ENCODE results near the gene IL18BP. TPM values are rescaled to one million over a fixed set of nuclear protein-coding genes. Genes with fewer than 3 reads are reported as not detected.
A peak's percentile ranks its signal among the peaks of the same experiment; 100 is the strongest.

IL18BP gene
- total RNA-seq, 5 donors from 2014 or later (not counting 1 experiment from before 2014, with no cell fraction given), result 18.4 to 29.2 (median 22.4) TPM

- ChIA-PET POLR2A (interaction anchor here (0.6 to 0.8 kb wide), 4 partner anchors 16 to 58 kb away, joined by 3 to 4 read pairs (median 3); no protein-coding TSS in a partner anchor), CTCF (interaction anchor here (0.6 to 1.1 kb wide), 4 partner anchors 12 to 106 kb away, joined by 3 to 5 read pairs (median 4); no protein-coding TSS in a partner anchor)
- H3K4me1 ChIP-seq (ENCODE audit: control insufficient read depth in 1 of 2, extremely low read depth in 1 of 2, insufficient read depth in 2 of 2, low read length in 2 of 2), result peaks cover 43 to 61% of the 10 kb centered on the region in 2 experiments
- no peak overlapping the region for H3K27ac Mint-ChIP-seq
- H3K36me3 Mint-ChIP-seq, result peaks cover 17% of the 10 kb centered on the region
- H3K27me3 ChIP-seq (replicated peaks in 1 of 2; ENCODE audit: control insufficient read depth in 2 of 2, extremely low read depth in 1 of 2, insufficient read depth in 2 of 2, low read length in 1 of 2), result no peaks in the 10 kb centered on the region
- H3K4me3 Mint-ChIP-seq, result no peak overlapping the region
- no peaks in the 10 kb centered on the region for H3K9me3 Mint-ChIP-seq
- DNase-seq, result no peak
- H3K4me1 Mint-ChIP-seq, result peaks cover 44 to 47% (median 46%) of the 10 kb centered on the region in 3 donors
- peak overlapping the region in 1 of 2 donors; percentile 35 for H3K4me3 ChIP-seq (ENCODE audit: control insufficient read depth in 1 of 2, extremely low read depth in 1 of 2, low read length in 1 of 2)
- no peak for ATAC-seq (replicated peaks in 1 of 4)
- peaks cover 3 to 23% of the 10 kb centered on the region in 2 donors for H3K36me3 ChIP-seq (ENCODE audit: control insufficient read depth in 2 of 2, extremely low read depth in 1 of 2, insufficient read depth in 1 of 2, low read length in 1 of 2)
- no peaks in the 10 kb centered on the region for H3K9me3 ChIP-seq
- 61% methylated on average over 4 of the region's 4 CpGs for WGBS (ENCODE audit: insufficient coverage)
- H3K27me3 Mint-ChIP-seq, result no peaks in the 10 kb centered on the region
- peak overlapping the region; percentile 92 for H3K27ac ChIP-seq (ENCODE audit: low read length)
Measured at GRCh38 chr11:72037554-72038311, 39.0 kb downstream of the IL18BP start.

DNA sequence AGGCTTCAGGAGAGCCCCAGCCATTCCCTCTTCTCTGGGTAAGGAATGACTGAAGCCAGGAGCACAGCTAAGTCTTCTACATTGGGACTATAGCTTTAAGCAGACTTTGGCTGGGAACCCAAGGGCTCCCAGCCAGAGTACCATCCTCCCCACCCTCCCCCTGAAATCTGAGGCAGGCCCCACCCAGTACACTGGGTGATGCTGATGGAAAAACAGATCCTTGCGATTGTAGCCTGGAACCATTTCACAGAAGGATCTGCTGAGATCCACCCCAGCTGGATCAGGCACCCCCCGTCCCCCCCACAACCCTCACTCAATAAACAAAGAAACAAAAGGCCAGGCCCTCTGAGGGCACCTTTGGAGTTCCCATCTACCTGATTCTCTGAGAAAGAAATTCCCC lies 39.8 kb downstream of the IL18BP start:
- H3K27me3 ChIP-seq (replicated peaks in 1 of 2; ENCODE audit: control insufficient read depth in 2 of 2, extremely low read depth in 1 of 2, insufficient read depth in 2 of 2, low read length in 1 of 2), result no peaks in the 10 kb centered on the region
- peaks cover 3 to 21% of the 10 kb centered on the region in 2 donors for H3K36me3 ChIP-seq (ENCODE audit: control insufficient read depth in 2 of 2, extremely low read depth in 1 of 2, insufficient read depth in 1 of 2, low read length in 1 of 2)
- 63% methylated on average over 2 of the region's 2 CpGs for WGBS (ENCODE audit: insufficient coverage)
- no peaks in the 10 kb centered on the region for H3K9me3 ChIP-seq
- ATAC-seq (replicated peaks in 1 of 4) (no peak), DNase-seq (no peak)
- ChIA-PET CTCF (interaction anchor here (0.6 to 3.1 kb wide), 7 partner anchors 13 to 105 kb away, joined by 3 to 28 read pairs (median 5); no protein-coding TSS in a partner anchor), POLR2A (interaction anchor here (0.5 to 0.7 kb wide), 5 partner anchors 15 to 252 kb away, joined by 3 to 12 read pairs (median 4); no protein-coding TSS in a partner anchor)
- Mint-ChIP-seq H3K27ac (no peak overlapping the region), H3K36me3 (peaks cover 14% of the 10 kb centered on the region), H3K27me3 (no peaks in the 10 kb centered on the region), H3K4me1 (peaks cover 45 to 48% (median 47%) of the 10 kb centered on the region in 3 donors), H3K9me3 (no peaks in the 10 kb centered on the region), H3K4me3 (no peak overlapping the region)
- peaks cover 49 to 63% of the 10 kb centered on the region in 2 experiments for H3K4me1 ChIP-seq (ENCODE audit: control insufficient read depth in 1 of 2, extremely low read depth in 1 of 2, insufficient read depth in 2 of 2, low read length in 2 of 2)
- peak overlapping the region; percentile 92 for H3K27ac ChIP-seq (ENCODE audit: low read length)
- peak overlapping the region; percentile 78 to 81 for H3K4me3 ChIP-seq (ENCODE audit: control insufficient read depth in 1 of 2, extremely low read depth in 1 of 2, low read length in 1 of 2)

GRCh38 chr11:72039031-72039855 lies 40.5 kb downstream of the IL18BP start:
- POLR2A ChIA-PET, result interaction anchor here (0.5 to 0.9 kb wide), 4 partner anchors 8 to 876 kb away, joined by 3 to 12 read pairs (median 6); no protein-coding TSS in a partner anchor
- Histone ChIP-seq H3K4me3 (ENCODE audit: control insufficient read depth in 1 of 2, extremely low read depth in 1 of 2, low read length in 1 of 2) (peak overlapping the region; percentile 78 to 81), H3K9me3 (no peaks in the 10 kb centered on the region), H3K27me3 (replicated peaks in 1 of 2; ENCODE audit: control insufficient read depth in 2 of 2, extremely low read depth in 1 of 2, insufficient read depth in 2 of 2, low read length in 1 of 2) (no peaks in the 10 kb centered on the region), H3K4me1 (ENCODE audit: control insufficient read depth in 1 of 2, extremely low read depth in 1 of 2, insufficient read depth in 2 of 2, low read length in 2 of 2) (peaks cover 54 to 62% of the 10 kb centered on the region in 2 experiments), H3K27ac (ENCODE audit: low read length) (peak overlapping the region; percentile 92), H3K36me3 (ENCODE audit: control insufficient read depth in 2 of 2, extremely low read depth in 1 of 2, insufficient read depth in 1 of 2, low read length in 1 of 2) (peaks cover 3 to 15% of the 10 kb centered on the region in 2 donors)
- H3K36me3 Mint-ChIP-seq, result peaks cover 11% of the 10 kb centered on the region
- ATAC-seq (replicated peaks in 1 of 4) (no peak), DNase-seq (peak in 3 of 35 experiments; percentile 9 to 25 (median 16))
- CTCF ChIA-PET, result interaction anchor here (0.5 to 3.1 kb wide), 12 partner anchors 11 to 94 kb away, joined by 3 to 28 read pairs (median 4); partner anchors contain the start of gene ANAPC15 (in 1 of the 2)
- peaks cover 46 to 55% (median 51%) of the 10 kb centered on the region in 3 donors for H3K4me1 Mint-ChIP-seq
- 57% methylated on average over 5 of the region's 5 CpGs for WGBS (ENCODE audit: insufficient coverage)
- H3K27me3 Mint-ChIP-seq, result no peaks in the 10 kb centered on the region
- H3K9me3 Mint-ChIP-seq, result no peaks in the 10 kb centered on the region
- no peak overlapping the region for H3K4me3 Mint-ChIP-seq
- no peak overlapping the region for H3K27ac Mint-ChIP-seq

DNA sequence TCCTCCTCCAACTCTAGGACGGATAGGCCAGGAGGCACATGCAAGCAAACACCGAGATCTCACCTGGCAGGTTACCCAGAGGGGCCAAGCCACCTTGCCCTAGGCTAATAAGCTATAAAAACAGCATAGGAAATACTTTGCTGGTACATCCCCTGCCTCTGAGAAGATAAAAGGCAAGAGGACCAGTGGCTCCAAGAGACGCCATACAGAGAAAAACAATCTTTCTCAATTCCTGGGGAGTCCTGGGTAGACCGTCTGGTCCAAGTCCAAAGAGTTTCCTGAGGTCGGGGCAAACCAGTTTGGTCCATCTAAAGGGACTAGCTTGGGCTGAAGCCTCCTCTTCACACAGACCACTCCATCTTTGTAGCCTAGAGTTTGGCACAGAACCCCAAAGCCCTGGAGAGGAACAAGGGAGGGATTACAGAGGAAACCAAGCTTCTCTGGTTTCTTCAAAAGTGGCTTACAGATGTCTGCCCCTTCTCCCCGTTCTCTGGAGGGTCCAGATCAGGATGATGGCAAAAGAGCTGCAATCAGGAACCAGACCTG lies 41.2 kb downstream of the IL18BP start:
- POLR2A ChIA-PET, result interaction anchor here (0.5 to 1.5 kb wide), 8 partner anchors 9 to 876 kb away, joined by 3 to 8 read pairs (median 4); partner anchors contain the start of gene ANAPC15 (in 1 of the 2)
- Histone ChIP-seq H3K4me1 (ENCODE audit: control insufficient read depth in 1 of 2, extremely low read depth in 1 of 2, insufficient read depth in 2 of 2, low read length in 2 of 2) (peaks cover 55 to 65% of the 10 kb centered on the region in 2 experiments), H3K27ac (ENCODE audit: low read length) (peak overlapping the region; percentile 92), H3K36me3 (ENCODE audit: control insufficient read depth in 2 of 2, extremely low read depth in 1 of 2, insufficient read depth in 1 of 2, low read length in 1 of 2) (peaks cover 3 to 11% of the 10 kb centered on the region in 2 donors), H3K4me3 (ENCODE audit: control insufficient read depth in 1 of 2, extremely low read depth in 1 of 2, low read length in 1 of 2) (peak overlapping the region; percentile 78 to 81), H3K27me3 (replicated peaks in 1 of 2; ENCODE audit: control insufficient read depth in 2 of 2, extremely low read depth in 1 of 2, insufficient read depth in 2 of 2, low read length in 1 of 2) (no peaks in the 10 kb centered on the region), H3K9me3 (no peaks in the 10 kb centered on the region)
- Mint-ChIP-seq H3K36me3 (peaks cover 9% of the 10 kb centered on the region), H3K4me3 (no peak overlapping the region), H3K27ac (no peak overlapping the region), H3K27me3 (no peaks in the 10 kb centered on the region), H3K4me1 (peaks cover 47 to 57% (median 54%) of the 10 kb centered on the region in 3 donors), H3K9me3 (no peaks in the 10 kb centered on the region)
- DNase-seq (peak in 8 of 35 experiments; percentile 7 to 30 (median 16)), ATAC-seq (replicated peaks in 1 of 4) (no peak)
- CTCF ChIA-PET, result interaction anchor here (0.5 to 3.1 kb wide), 18 partner anchors 10 to 392 kb away, joined by 3 to 28 read pairs (median 4); partner anchors contain the start of genes ANAPC15 (in 1 of the 2) and NUMA1 (in 1 of the 2)
- 13% methylated on average over 2 of the region's 6 CpGs for WGBS (ENCODE audit: insufficient coverage)

GRCh38 chr11:72040491-72041363 lies 42.0 kb downstream of the IL18BP start:
- Histone ChIP-seq H3K9me3 (no peaks in the 10 kb centered on the region), H3K4me1 (ENCODE audit: control insufficient read depth in 1 of 2, extremely low read depth in 1 of 2, insufficient read depth in 2 of 2, low read length in 2 of 2) (peaks cover 55 to 65% of the 10 kb centered on the region in 2 experiments), H3K36me3 (ENCODE audit: control insufficient read depth in 2 of 2, extremely low read depth in 1 of 2, insufficient read depth in 1 of 2, low read length in 1 of 2) (peaks cover 3 to 5% of the 10 kb centered on the region in 2 donors), H3K27me3 (replicated peaks in 1 of 2; ENCODE audit: control insufficient read depth in 2 of 2, extremely low read depth in 1 of 2, insufficient read depth in 2 of 2, low read length in 1 of 2) (no peaks in the 10 kb centered on the region), H3K4me3 (ENCODE audit: control insufficient read depth in 1 of 2, extremely low read depth in 1 of 2, low read length in 1 of 2) (peak overlapping the region; percentile 78 to 81), H3K27ac (ENCODE audit: low read length) (peak overlapping the region; percentile 92)
- Mint-ChIP-seq H3K27me3 (no peaks in the 10 kb centered on the region), H3K4me3 (no peak overlapping the region), H3K4me1 (peaks cover 45 to 52% (median 52%) of the 10 kb centered on the region in 3 donors), H3K36me3 (peaks cover 4% of the 10 kb centered on the region), H3K27ac (no peak overlapping the region), H3K9me3 (no peaks in the 10 kb centered on the region)
- peak; percentile 70 to 84 (median 72) for ATAC-seq (replicated peaks in 1 of 4)
- CTCF ChIA-PET, result interaction anchor here (0.6 to 3.1 kb wide), 14 partner anchors 10 to 391 kb away, joined by 3 to 28 read pairs (median 4); partner anchors contain the start of genes ANAPC15 (in 1 of the 2) and NUMA1 (in 1 of the 2)
- WGBS (ENCODE audit: insufficient coverage), result 0% methylated on average over 10 of the region's 23 CpGs
- POLR2A ChIA-PET, result interaction anchor here (0.5 to 1.5 kb wide), 7 partner anchors 9 to 113 kb away, joined by 3 to 7 read pairs (median 3); partner anchors contain the start of gene ANAPC15 (in 1 of the 2)
- peak; percentile 69 to 90 (median 78) for DNase-seq
